Mesothelial cell of epicardium (in vitro differentiated cells): ENCODE data around the gene CHAF1B. TPM values are rescaled to one million over a fixed set of nuclear protein-coding genes. Genes with fewer than 3 reads are reported as not detected.

Source experiments
- DNase-seq, 2 experiments: peaks; one replicate each; pipeline ENCODE4 v3.0.0; 2021; ENCODE audit warnings: low spot score in 2 of 2; ENCODE audit not compliant: unreplicated experiment in 2 of 2
- H3K27ac Mint-ChIP-seq: 2 replicates; pipeline ENCODE4 v1.8.0; 2021; ENCODE audit warnings: mixed read lengths
- H3K27me3 Mint-ChIP-seq: 2 replicates; pipeline ENCODE4 v1.8.0; 2021; ENCODE audit warnings: low read depth, mixed read lengths
- H3K36me3 Mint-ChIP-seq: 2 replicates; pipeline ENCODE4 v1.8.0; 2021; ENCODE audit warnings: mixed read lengths
- H3K4me1 Mint-ChIP-seq: 2 replicates; pipeline ENCODE4 v1.8.0; 2021; ENCODE audit warnings: mixed read lengths
- H3K4me3 Mint-ChIP-seq: 2 replicates; pipeline ENCODE4 v1.8.0; 2021; ENCODE audit warnings: mild to moderate bottlenecking, moderate library complexity, mixed read lengths
- H3K9me3 Mint-ChIP-seq: 2 replicates; pipeline ENCODE4 v1.8.0; 2021; ENCODE audit warnings: mixed read lengths
- total RNA-seq: library from RNA; stranded (reverse); gene quantifications from 3 replicates; pipeline ENCODE4 v1.2.1, GENCODE V29; 2021
- TF ChIP-seq, protein P1 (sequence below): fragments of 200-600 bp; sonication (generic); IDR thresholded peaks from one replicate; pipeline ENCODE4 v1.5.0; 2021; ENCODE audit warnings: antibody characterized with exemption; ENCODE audit not compliant: unreplicated experiment

CHAF1B gene
- total RNA-seq, 1 donor from 2014 or later, result 8.2 TPM

DNA sequence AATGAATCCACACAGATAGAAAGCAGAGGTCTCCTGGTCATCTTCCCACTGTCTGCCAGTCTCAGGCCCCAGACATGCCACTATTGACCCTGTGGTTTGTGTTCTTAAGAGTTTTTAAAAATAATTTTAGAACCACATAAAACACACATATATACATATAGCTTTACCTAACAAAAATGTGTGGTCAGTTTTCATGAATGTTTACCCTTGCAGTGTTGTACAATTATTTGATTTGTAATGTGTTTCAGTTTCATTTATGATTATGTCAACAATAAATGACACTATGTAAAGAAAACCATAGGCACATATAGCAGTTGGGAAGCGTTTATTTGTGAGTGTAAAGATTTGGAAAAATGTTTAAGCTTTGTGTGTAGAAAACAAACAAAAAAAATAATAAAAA, 17.1 kb downstream of the CHAF1B start:
- no peak for DNase-seq
- H3K4me1 Mint-ChIP-seq, result no peaks in the 10 kb centered on the region
- no peaks in the 10 kb centered on the region for H3K9me3 Mint-ChIP-seq
- no peak overlapping the region for H3K27ac Mint-ChIP-seq
- H3K27me3 Mint-ChIP-seq, result no peaks in the 10 kb centered on the region
- H3K36me3 Mint-ChIP-seq, result peaks cover 17% of the 10 kb centered on the region
- no peak overlapping the region for H3K4me3 Mint-ChIP-seq
- TF ChIP-seq, protein P1, sequence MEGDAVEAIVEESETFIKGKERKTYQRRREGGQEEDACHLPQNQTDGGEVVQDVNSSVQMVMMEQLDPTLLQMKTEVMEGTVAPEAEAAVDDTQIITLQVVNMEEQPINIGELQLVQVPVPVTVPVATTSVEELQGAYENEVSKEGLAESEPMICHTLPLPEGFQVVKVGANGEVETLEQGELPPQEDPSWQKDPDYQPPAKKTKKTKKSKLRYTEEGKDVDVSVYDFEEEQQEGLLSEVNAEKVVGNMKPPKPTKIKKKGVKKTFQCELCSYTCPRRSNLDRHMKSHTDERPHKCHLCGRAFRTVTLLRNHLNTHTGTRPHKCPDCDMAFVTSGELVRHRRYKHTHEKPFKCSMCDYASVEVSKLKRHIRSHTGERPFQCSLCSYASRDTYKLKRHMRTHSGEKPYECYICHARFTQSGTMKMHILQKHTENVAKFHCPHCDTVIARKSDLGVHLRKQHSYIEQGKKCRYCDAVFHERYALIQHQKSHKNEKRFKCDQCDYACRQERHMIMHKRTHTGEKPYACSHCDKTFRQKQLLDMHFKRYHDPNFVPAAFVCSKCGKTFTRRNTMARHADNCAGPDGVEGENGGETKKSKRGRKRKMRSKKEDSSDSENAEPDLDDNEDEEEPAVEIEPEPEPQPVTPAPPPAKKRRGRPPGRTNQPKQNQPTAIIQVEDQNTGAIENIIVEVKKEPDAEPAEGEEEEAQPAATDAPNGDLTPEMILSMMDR, result no peak

DNA sequence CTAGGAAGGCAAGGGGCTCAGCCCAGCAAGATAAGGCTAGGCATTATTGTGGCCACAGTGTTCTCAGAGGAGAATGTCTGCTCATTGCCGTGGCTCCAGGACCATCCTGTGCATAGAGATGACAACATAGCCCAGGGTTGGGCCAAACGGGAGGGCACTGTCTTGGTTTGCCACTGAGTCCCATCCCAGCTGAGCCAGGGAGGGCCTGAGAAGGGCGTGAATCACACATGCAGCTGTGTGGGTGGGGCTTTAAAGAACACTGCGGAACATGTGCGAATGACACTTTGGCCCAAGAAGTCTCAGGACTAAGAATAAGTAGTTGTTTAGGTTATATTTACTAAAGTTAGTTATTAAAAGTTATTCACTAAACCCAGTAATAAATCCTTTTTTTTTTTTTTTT, 18.5 kb downstream of the CHAF1B start:
- Mint-ChIP-seq H3K27ac (no peak overlapping the region), H3K9me3 (no peaks in the 10 kb centered on the region), H3K36me3 (peaks cover 20% of the 10 kb centered on the region), H3K4me1 (peaks cover 7% of the 10 kb centered on the region), H3K4me3 (no peak overlapping the region), H3K27me3 (no peaks in the 10 kb centered on the region)
- TF ChIP-seq, protein P1, result no peak
- DNase-seq, result no peak

DNA sequence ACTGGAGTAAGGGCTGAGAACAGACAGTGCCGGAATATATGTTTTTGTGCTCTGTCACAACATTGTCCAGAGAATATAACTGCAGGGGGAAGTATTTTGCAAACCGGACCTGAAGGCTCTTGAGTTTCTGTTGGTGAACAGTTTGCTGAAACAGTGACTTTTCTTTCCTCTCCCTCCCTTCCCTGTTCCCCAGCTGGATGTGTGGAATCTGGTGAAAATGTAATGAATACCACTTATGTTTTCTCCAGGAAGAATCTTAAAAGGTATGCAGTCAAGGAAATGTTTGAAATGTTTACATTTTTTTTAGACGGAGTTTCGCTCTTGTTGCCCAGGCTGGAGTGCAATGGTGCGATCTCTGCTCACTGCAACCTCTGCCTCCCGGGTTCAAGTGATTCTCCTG, 23.4 kb downstream of the CHAF1B start:
- Mint-ChIP-seq H3K4me1 (peaks cover 7% of the 10 kb centered on the region), H3K27me3 (no peaks in the 10 kb centered on the region), H3K36me3 (peaks cover 23% of the 10 kb centered on the region), H3K4me3 (no peak overlapping the region), H3K27ac (no peak overlapping the region), H3K9me3 (no peaks in the 10 kb centered on the region)
- TF ChIP-seq, protein P1, result no peak
- no peak for DNase-seq

DNA sequence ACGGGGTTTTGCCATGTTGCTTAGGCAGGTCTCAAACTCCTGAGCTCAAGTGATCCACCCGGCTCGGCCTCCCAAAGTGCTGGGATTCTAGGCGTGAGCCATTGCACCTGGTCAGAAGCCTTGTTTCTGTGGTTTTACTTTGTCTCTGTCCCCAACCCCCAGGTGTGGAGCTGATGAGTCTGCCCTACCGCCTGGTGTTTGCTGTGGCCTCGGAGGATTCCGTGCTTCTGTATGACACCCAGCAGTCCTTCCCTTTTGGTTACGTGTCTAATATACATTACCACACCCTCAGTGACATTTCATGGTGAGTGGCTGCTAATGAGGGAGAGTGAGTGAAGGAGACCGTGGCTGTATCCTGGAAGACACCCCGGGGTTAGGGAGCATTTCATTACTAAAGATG, 26.1 kb downstream of the CHAF1B start:
- no peak overlapping the region for H3K4me3 Mint-ChIP-seq
- no peak overlapping the region for H3K27ac Mint-ChIP-seq
- no peaks in the 10 kb centered on the region for H3K27me3 Mint-ChIP-seq
- peaks cover 7% of the 10 kb centered on the region for H3K4me1 Mint-ChIP-seq
- H3K36me3 Mint-ChIP-seq, result peaks cover 24% of the 10 kb centered on the region
- TF ChIP-seq, protein P1, result no peak
- DNase-seq, result no peak
- no peaks in the 10 kb centered on the region for H3K9me3 Mint-ChIP-seq

DNA sequence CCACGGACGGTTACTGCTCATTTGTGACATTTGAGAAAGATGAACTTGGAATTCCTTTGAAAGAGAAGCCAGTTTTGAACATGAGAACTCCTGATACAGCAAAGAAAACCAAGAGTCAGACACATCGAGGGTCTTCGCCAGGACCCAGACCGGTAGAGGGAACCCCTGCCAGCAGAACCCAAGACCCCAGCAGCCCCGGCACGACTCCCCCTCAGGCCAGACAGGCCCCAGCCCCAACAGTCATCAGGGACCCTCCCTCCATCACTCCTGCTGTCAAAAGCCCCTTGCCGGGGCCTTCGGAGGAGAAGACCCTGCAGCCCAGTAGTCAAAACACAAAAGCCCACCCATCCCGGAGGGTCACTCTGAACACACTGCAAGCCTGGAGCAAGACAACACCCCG, 27.7 kb downstream of the CHAF1B start:
- Mint-ChIP-seq H3K36me3 (peaks cover 28% of the 10 kb centered on the region), H3K4me1 (peaks cover 7% of the 10 kb centered on the region), H3K4me3 (no peak overlapping the region), H3K9me3 (no peaks in the 10 kb centered on the region), H3K27ac (no peak overlapping the region), H3K27me3 (no peaks in the 10 kb centered on the region)
- TF ChIP-seq, protein P1, result no peak
- DNase-seq, result no peak

DNA sequence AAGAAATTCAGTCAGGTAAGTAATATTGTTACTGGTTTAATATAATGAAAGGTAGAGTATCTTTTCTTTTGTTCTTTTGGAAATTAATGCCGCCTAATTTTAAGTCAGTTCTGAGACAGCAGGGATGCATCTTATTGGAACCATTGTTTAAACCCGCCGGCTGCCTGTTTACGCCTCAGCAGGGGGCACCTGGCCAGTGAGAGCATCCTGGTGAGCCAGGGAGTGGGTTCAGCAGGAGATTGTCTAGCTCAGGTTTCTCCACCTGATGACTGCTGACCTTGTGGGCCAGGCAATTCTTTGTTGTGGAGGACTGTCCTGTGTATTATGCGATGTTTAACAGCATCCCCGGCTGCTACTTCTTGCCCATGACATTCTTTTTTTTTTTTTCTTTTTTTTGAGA, 30.2 kb downstream of the CHAF1B start:
- H3K27ac Mint-ChIP-seq, result no peak overlapping the region
- H3K4me1 Mint-ChIP-seq, result no peaks in the 10 kb centered on the region
- DNase-seq, result no peak
- H3K9me3 Mint-ChIP-seq, result no peaks in the 10 kb centered on the region
- H3K4me3 Mint-ChIP-seq, result no peak overlapping the region
- H3K36me3 Mint-ChIP-seq, result peaks cover 17% of the 10 kb centered on the region
- TF ChIP-seq, protein P1, result no peak
- H3K27me3 Mint-ChIP-seq, result no peaks in the 10 kb centered on the region
